K562 (cell line): ENCODE data around the gene PANK2. TPM values are rescaled to one million over a fixed set of nuclear protein-coding genes. Genes with fewer than 3 reads are reported as not detected.
A peak's percentile ranks its signal among the peaks of the same experiment; 100 is the strongest.

Experiments used
- ATAC-seq: fragments of 200-7000 bp; cut with Tn5 transposase; 3 replicates; pipeline ENCODE4 v1.9.1; 2020; ENCODE audit warnings: moderate library complexity
- BruUV-seq: library from RNA; stranded (reverse); fragments of 400-500 nt; replicated peaks from 2 replicates; lab custom pipeline; 2021; lab: Mats Ljungman, UMichigan
- CTCF ChIA-PET: fragments of 300-600 bp; formaldehyde crosslinking; extraction: SDS; loops from one replicate; lab custom pipeline; 2021; ENCODE audit warnings: low intra/inter-chr PET ratio; lab: Yijun Ruan, JAX
- POLR2A ChIA-PET: fragments of 300-600, 350-650 bp; sonication (Branson Sonifier 250); formaldehyde crosslinking; extraction: SDS; loops from one replicate; lab custom pipeline; 2021; ENCODE audit warnings: antibody characterized with exemption, inconsistent platforms; lab: Yijun Ruan, JAX
- DNase-seq, 4 experiments: peaks; one replicate each; pipeline versions ENCODE4 v3.0.0 to v3.0.0-alpha.2; 2011 to 2018; ENCODE audit warnings: low spot score in 3 of 4, mixed read lengths in 3 of 4; ENCODE audit errors: extremely low read depth in 1 of 4
- FAIRE-seq: peaks from 2 replicates; lab custom pipeline; 2011; peaks lifted over from hg19 to GRCh38; lab: Jason Lieb, UNC
- H2AFZ ChIP-seq: 2 replicates; pipeline ENCODE4 v1.6.0; 2011; ENCODE audit warnings: low read depth, low read length, control low read depth, inconsistent platforms
- H3K27ac ChIP-seq: fragments of 200-600 bp; 3 replicates; pipeline ENCODE4 v1.8.0; 2011; ENCODE audit warnings: low read depth, mild to moderate bottlenecking, control low read depth, inconsistent platforms, low read length, moderate library complexity, mixed read lengths; ENCODE audit errors: extremely low read depth
- H3K27me3 ChIP-seq, 2 experiments: fragments of 300-600 bp in 1 of 2; 2 replicates in 1 of 2; 3 replicates in 1 of 2; pipeline versions ENCODE4 v1.6.0 to v1.8.0; 2011; ENCODE audit warnings: inconsistent platforms in 2 of 2, low read length in 2 of 2, mild to moderate bottlenecking in 1 of 2, mixed read lengths in 1 of 2, moderate library complexity in 1 of 2; ENCODE audit not compliant: control insufficient read depth in 2 of 2, insufficient read depth in 2 of 2
- H3K36me3 ChIP-seq: fragments of 300-600 bp; 3 replicates; pipeline ENCODE4 v1.8.0; 2011; ENCODE audit warnings: mild to moderate bottlenecking, low read length, inconsistent platforms; ENCODE audit not compliant: control insufficient read depth, insufficient read depth
- H3K4me1 ChIP-seq, 2 experiments: fragments of 200-600 bp in 1 of 2; replicated peaks in 1 of 2; 2 replicates in 1 of 2; 3 replicates in 1 of 2; pipeline versions ENCODE4 v1.5.1 to v1.8.0; 2011; ENCODE audit warnings: inconsistent platforms in 2 of 2, low read length in 2 of 2, mild to moderate bottlenecking in 1 of 2, mixed read lengths in 1 of 2, moderate library complexity in 1 of 2; ENCODE audit not compliant: control insufficient read depth in 2 of 2, insufficient read depth in 2 of 2
- H3K4me2 ChIP-seq: 2 replicates; pipeline ENCODE4 v1.6.1; 2011; ENCODE audit warnings: low read length, control low read depth, inconsistent platforms, mixed read lengths; ENCODE audit not compliant: insufficient read depth
- H3K4me3 ChIP-seq: fragments of 200-600 bp; sonication (generic), shearing (Covaris generic); 2 replicates; pipeline ENCODE4 v1.5.1; 2016; ENCODE audit warnings: control low read depth, inconsistent platforms
- H3K79me2 ChIP-seq: fragments of 200-600 bp; 3 replicates; pipeline ENCODE4 v1.8.0; 2011; ENCODE audit warnings: low read length, inconsistent platforms; ENCODE audit not compliant: control insufficient read depth, insufficient read depth
- H3K9ac ChIP-seq, 2 experiments: 2 replicates each; pipeline versions ENCODE4 v1.6.0 to v1.6.1; 2011; ENCODE audit warnings: low read depth in 2 of 2, low read length in 2 of 2, control low read depth in 1 of 2, inconsistent platforms in 1 of 2, mild to moderate bottlenecking in 1 of 2, mixed read lengths in 1 of 2; ENCODE audit not compliant: insufficient read depth in 1 of 2
- H3K9me1 ChIP-seq: one replicate; pipeline ENCODE4 v1.6.0; 2011; ENCODE audit warnings: inconsistent platforms, mild to moderate bottlenecking, low read length, moderate library complexity; ENCODE audit not compliant: control insufficient read depth, insufficient read depth
- H3K9me3 ChIP-seq: replicated peaks from 2 replicates; pipeline ENCODE4 v1.5.1; 2011; ENCODE audit warnings: low read depth, low read length, inconsistent platforms; ENCODE audit not compliant: control insufficient read depth, insufficient read depth
- H4K20me1 ChIP-seq: replicated peaks from 2 replicates; pipeline ENCODE4 v1.6.1; 2011; ENCODE audit warnings: low read length, inconsistent platforms, mixed read lengths; ENCODE audit not compliant: control insufficient read depth, insufficient read depth
- ATF1 ChIP-seq, 2 experiments: fragments of 450-650 bp in 1 of 2; IDR thresholded peaks; 2 replicates each; pipeline ENCODE4 v1.6.1; 2016; ENCODE audit warnings: missing compliant biosample characterization in 1 of 2, missing genetic modification characterization in 1 of 2
- CBFA2T2 ChIP-seq: fragments of 450-650 bp; conservative IDR thresholded peaks from 2 replicates; pipeline ENCODE4 v1.6.1; 2017; ENCODE audit warnings: mild to moderate bottlenecking
- CBFA2T3 ChIP-seq: fragments of 450-650 bp; IDR thresholded peaks from 2 replicates; pipeline ENCODE4 v1.6.1; 2017
- DPF2 ChIP-seq: fragments of 450-650 bp; IDR thresholded peaks from 2 replicates; pipeline ENCODE4 v1.6.1; 2016
- GTF2E2 ChIP-seq: fragments of 200-800 bp; sonication (Bioruptor generic); IDR thresholded peaks from 2 replicates; pipeline ENCODE4 v1.6.1; 2016; ENCODE audit warnings: missing genetic modification characterization, missing compliant biosample characterization
- HNRNPLL ChIP-seq: fragments of 200-400 bp; formaldehyde crosslinking; IDR thresholded peaks from 2 replicates; pipeline ENCODE4 v1.6.1; 2017; ENCODE audit warnings: low read length, low read depth, mild to moderate bottlenecking; ENCODE audit not compliant: poor library complexity, severe bottlenecking
- KLF16 ChIP-seq: IDR thresholded peaks from 2 replicates; pipeline ENCODE4 v1.6.1; 2016; ENCODE audit warnings: antibody characterized with exemption
- LEF1 ChIP-seq: fragments of 450-650 bp; IDR thresholded peaks from 2 replicates; pipeline ENCODE4 v1.6.1; 2016; ENCODE audit warnings: mild to moderate bottlenecking
- MITF ChIP-seq: IDR thresholded peaks from 2 replicates; pipeline ENCODE4 v1.6.1; 2014; ENCODE audit warnings: antibody characterized with exemption
- MNT ChIP-seq, 2 experiments: fragments of 450-650 bp; conservative IDR thresholded peaks; 2 replicates each; pipeline ENCODE4 v1.6.1; 2017; ENCODE audit warnings: mild to moderate bottlenecking in 2 of 2, moderate library complexity in 2 of 2
- NCOR1 ChIP-seq: fragments of 450-650 bp; IDR thresholded peaks from 2 replicates; pipeline ENCODE4 v1.6.1; 2016; ENCODE audit warnings: mild to moderate bottlenecking, moderate library complexity
- PML ChIP-seq: IDR thresholded peaks from 2 replicates; pipeline ENCODE4 v1.6.1; 2012; ENCODE audit warnings: low read length, inconsistent platforms
- POLR2AphosphoS5 ChIP-seq: IDR thresholded peaks from 2 replicates; pipeline ENCODE4 v1.6.1; 2011; ENCODE audit warnings: mild to moderate bottlenecking, low read depth, low read length, moderate library complexity; ENCODE audit not compliant: control insufficient read depth, insufficient read depth
- RUNX1 ChIP-seq: sonication (generic); IDR thresholded peaks from 2 replicates; pipeline ENCODE4 v1.6.1; 2016; ENCODE audit warnings: antibody characterized with exemption, low read depth
- SMAD2 ChIP-seq: fragments of 150-350 bp; IDR thresholded peaks from 2 replicates; pipeline ENCODE4 v1.6.1; 2014; ENCODE audit warnings: low read depth, mild to moderate bottlenecking, low read length
- SNIP1 ChIP-seq: fragments of 450-650 bp; IDR thresholded peaks from 2 replicates; pipeline ENCODE4 v1.7.1; 2017; ENCODE audit warnings: low read depth, mild to moderate bottlenecking
- STAT5A ChIP-seq: IDR thresholded peaks from 2 replicates; pipeline ENCODE4 v1.6.1; 2012; ENCODE audit warnings: low read length, inconsistent platforms, borderline replicate concordance
- TEAD4 ChIP-seq, 2 experiments: sonication (generic) in 1 of 2; formaldehyde crosslinking in 1 of 2; IDR thresholded peaks; 2 replicates each; pipeline versions ENCODE4 v1.6.1 to v1.8.0; 2012 to 2022; ENCODE audit warnings: borderline replicate concordance in 1 of 2, inconsistent platforms in 1 of 2, low read length in 1 of 2, mild to moderate bottlenecking in 1 of 2, missing genetic modification reagents in 1 of 2
- ZBTB8A ChIP-seq: fragments of 450-650 bp; IDR thresholded peaks from 2 replicates; pipeline ENCODE4 v1.6.1; 2018; ENCODE audit warnings: mild to moderate bottlenecking, moderate library complexity; ENCODE audit not compliant: partially characterized antibody
- in situ Hi-C: fragments of 300-500 bp; cut with MboI; formaldehyde crosslinking; loops from 4 replicates; pipeline ENCODE4 v1.15.0; 2018; ENCODE audit warnings: inconsistent platforms, mixed read lengths
- intact Hi-C: fragments of 100-400 bp; cut with micrococcal nuclease; formaldehyde crosslinking; loops from 2 replicates; pipeline ENCODE4 v1.14.2; 2022
- polyA plus RNA-seq, 8 experiments: library from polyadenylated mRNA; depleted of rRNA in 4 of 8; stranded (reverse) in 5 of 8; unstranded in 3 of 8; fragments of >200 nt; fragmentation: Nextera tagmentation in 2 of 8; fragmentation: Illumina TruSeq in 1 of 8; extraction: Ambion mirVana in 2 of 8; extraction: Trizol in 1 of 8; gene quantifications; 2 replicates each; pipeline versions ENCODE4 v1.2.1 to v1.2.3, GENCODE V29; 2011 to 2014; ENCODE audit warnings: inconsistent platforms in 1 of 8, missing spikeins in 1 of 8
- total RNA-seq, 7 experiments: library from RNA; depleted of rRNA in 6 of 7; stranded (reverse); fragments of >200 nt in 6 of 7; fragmentation: Illumina TruSeq in 2 of 7; extraction: Trizol in 2 of 7; gene quantifications; 2 replicates each; pipeline versions ENCODE4 v1.2.1 to v1.2.3, GENCODE V29; 2011 to 2021; ENCODE audit warnings: low replicate concordance in 1 of 7

Gene PANK2
- total and polyA plus RNA-seq, 9 of the 15 experiments (the other 6 are each of a cell fraction or from before 2014, with no cell fraction given): 14.9 to 43.5 (median 31.4) TPM

- ATAC-seq (peak; percentile 94), DNase-seq (peak; percentile 54 to 89 (median 74)), FAIRE-seq (peak; percentile 99)
- Histone ChIP-seq H3K9me3 (no peaks in the 10 kb centered on the region), H3K9me1 (no peaks in the 10 kb centered on the region), H3K4me2 (no peak overlapping the region), H3K27me3 (no peaks in the 10 kb centered on the region), H3K4me1 (peaks cover 24 to 30% of the 10 kb centered on the region in 2 experiments; a peak in 4 of 5 replicates), H3K9ac (no peak overlapping the region), H3K4me3 (no peak overlapping the region), H4K20me1 (peaks cover 19% of the 10 kb centered on the region), H3K27ac (no peak overlapping the region), H3K79me2 (peaks cover 87% of the 10 kb centered on the region), H3K36me3 (peaks cover 74% of the 10 kb centered on the region), H2AFZ (no peak overlapping the region)
- in situ Hi-C loops (no loop called here), intact Hi-C loops (no loop called here)
- BruUV-seq: no TSS peak
- ChIA-PET CTCF (no interaction called here), POLR2A (interaction anchor here (0.6 to 1.6 kb wide), 8 partner anchors 13 to 373 kb away, joined by 3 to 5 read pairs (median 4); no protein-coding TSS in a partner anchor)
- TF ChIP-seq SMAD2: no peak
- no peak for TF ChIP-seq ZBTB8A
- peak; percentile 94 for TF ChIP-seq DPF2
- TF ChIP-seq POLR2AphosphoS5: peak; percentile 96
- TF ChIP-seq SNIP1: no peak
- TF ChIP-seq NCOR1: peak; percentile 96
- peak; percentile 99 for TF ChIP-seq CBFA2T3
- peak; percentile 93 for TF ChIP-seq PML
- TF ChIP-seq MITF: 0 out of 2 replicates have a peak, but pooled peaks have one; percentile 22
- TF ChIP-seq MNT (conservative IDR thresholded peaks at IDR 0.05): peak in 1 of 2 experiments; percentile 50; a peak in 2 of 4 replicates
- TF ChIP-seq KLF16: peak; percentile 95
- TF ChIP-seq STAT5A: peak; percentile 86
- peak; percentile 48; the same call in 1 of the 2 replicates for TF ChIP-seq LEF1
- TF ChIP-seq ATF1 (CRISPR knock-in tag; IDR thresholded peaks at IDR 0.05): no peak
- TF ChIP-seq ATF1 (tag; IDR thresholded peaks at IDR 0.05): no peak
- peak; percentile 85; the same call in 1 of the 2 replicates for TF ChIP-seq RUNX1
- TF ChIP-seq CBFA2T2: peak; percentile 98
- peak; percentile 97 for TF ChIP-seq TEAD4 (IDR thresholded peaks at IDR 0.05; ENCODE audit: low read length)
- TF ChIP-seq TEAD4 (CRISPR knock-in tag; IDR thresholded peaks at IDR 0.05; ENCODE audit: borderline replicate concordance): no peak
- TF ChIP-seq HNRNPLL: no peak
- no peak for TF ChIP-seq GTF2E2 (tag)
Measured at GRCh38 chr20:3909952-3910366, 20.8 kb downstream of the PANK2 start.
